ENCODE measurements around the gene PSME3IP1. TPM values are rescaled to one million over a fixed set of nuclear protein-coding genes. Genes with fewer than 3 reads are reported as not detected.

Gene PSME3IP1
- total and polyA plus RNA-seq, 3 donors from 2014 or later: 96.4 to 224 (median 122) TPM

DNA sequence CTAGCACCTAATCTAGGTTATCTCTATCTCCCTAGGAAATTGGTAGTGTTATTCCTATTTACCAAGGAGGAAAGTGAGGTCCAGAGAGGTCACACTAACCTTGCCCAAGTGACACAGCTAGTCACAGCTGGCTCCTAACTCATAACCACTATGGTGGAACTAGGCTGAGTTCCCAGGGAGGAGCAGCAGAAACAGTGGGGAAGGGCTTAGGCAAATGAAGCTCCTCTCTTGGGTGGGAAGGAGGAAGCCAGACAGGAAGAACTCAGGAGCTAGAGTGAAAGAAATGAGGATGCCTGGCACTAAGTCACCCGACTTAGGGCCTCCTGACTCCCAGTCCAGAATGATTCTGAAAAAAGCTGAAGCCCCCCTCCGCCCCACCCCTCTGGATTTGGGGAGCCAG, 34.5 kb downstream of the PSME3IP1 start:
- Histone ChIP-seq H3K4me3 (no peak overlapping the region), H3K27me3 (no peaks in the 10 kb centered on the region), H3K9me3 (no peaks in the 10 kb centered on the region), H3K4me1 (peaks cover 25% of the 10 kb centered on the region), H3K27ac (peak overlapping the region; percentile 14 to 59), H3K36me3 (ENCODE audit: low read depth, missing control alignments) (no peaks in the 10 kb centered on the region)
- intact Hi-C loops (cut with DNase I; ENCODE audit: low total_unique reads): no loop called here
- TF ChIP-seq, protein P1, sequence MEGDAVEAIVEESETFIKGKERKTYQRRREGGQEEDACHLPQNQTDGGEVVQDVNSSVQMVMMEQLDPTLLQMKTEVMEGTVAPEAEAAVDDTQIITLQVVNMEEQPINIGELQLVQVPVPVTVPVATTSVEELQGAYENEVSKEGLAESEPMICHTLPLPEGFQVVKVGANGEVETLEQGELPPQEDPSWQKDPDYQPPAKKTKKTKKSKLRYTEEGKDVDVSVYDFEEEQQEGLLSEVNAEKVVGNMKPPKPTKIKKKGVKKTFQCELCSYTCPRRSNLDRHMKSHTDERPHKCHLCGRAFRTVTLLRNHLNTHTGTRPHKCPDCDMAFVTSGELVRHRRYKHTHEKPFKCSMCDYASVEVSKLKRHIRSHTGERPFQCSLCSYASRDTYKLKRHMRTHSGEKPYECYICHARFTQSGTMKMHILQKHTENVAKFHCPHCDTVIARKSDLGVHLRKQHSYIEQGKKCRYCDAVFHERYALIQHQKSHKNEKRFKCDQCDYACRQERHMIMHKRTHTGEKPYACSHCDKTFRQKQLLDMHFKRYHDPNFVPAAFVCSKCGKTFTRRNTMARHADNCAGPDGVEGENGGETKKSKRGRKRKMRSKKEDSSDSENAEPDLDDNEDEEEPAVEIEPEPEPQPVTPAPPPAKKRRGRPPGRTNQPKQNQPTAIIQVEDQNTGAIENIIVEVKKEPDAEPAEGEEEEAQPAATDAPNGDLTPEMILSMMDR (IDR thresholded peaks at IDR 0.05): no peak
- no peak for TF ChIP-seq POLR2A (IDR thresholded peaks at IDR 0.05)
- no peak for DNase-seq
- WGBS, 2 donors: 72 to 75% methylated on average over 2 of the region's 2 CpGs

DNA sequence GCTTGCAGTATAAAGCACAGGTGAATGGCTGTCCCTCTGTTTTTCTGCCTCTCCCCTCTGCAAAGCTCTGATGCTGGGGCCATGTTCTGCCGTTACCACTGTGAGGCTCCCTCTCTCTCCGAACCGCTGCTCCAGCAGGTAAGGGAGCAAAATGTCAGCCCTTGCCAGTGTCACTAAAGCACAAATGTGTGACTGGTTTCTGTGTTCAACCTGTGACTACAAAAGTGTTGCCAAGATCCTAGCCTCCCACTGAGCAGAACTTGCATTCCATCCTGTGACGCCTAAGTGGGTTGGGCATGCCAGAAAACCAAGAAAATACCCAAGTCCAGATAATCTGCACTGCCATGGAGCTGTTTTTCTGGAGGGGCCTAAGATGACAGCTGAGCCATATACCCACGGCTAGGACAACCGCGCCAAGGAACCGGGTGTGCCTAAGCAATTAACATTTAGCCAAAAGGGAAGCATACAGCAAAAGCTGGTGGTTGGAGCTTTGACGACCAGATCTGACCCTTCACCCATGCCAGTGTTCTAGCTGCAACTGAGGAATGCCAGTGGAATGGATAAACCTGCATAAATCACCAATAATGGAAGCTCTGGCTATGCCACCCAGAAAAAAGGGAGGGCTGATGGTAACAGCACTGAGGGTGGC, 35.0 kb downstream of the PSME3IP1 start:
- 83 to 95% methylated on average over 9 of the region's 9 CpGs for WGBS, 2 donors
- Histone ChIP-seq H3K27me3 (no peaks in the 10 kb centered on the region), H3K4me1 (peaks cover 29% of the 10 kb centered on the region), H3K27ac (peak overlapping the region in 1 of 2 donors; percentile 29), H3K9me3 (no peaks in the 10 kb centered on the region), H3K36me3 (ENCODE audit: low read depth, missing control alignments) (no peaks in the 10 kb centered on the region), H3K4me3 (no peak overlapping the region)
- no peak for TF ChIP-seq POLR2A (IDR thresholded peaks at IDR 0.05)
- TF ChIP-seq, protein P1 (IDR thresholded peaks at IDR 0.05): no peak
- intact Hi-C loops (cut with DNase I; ENCODE audit: low total_unique reads): no loop called here
- peak; percentile 51 for DNase-seq

DNA sequence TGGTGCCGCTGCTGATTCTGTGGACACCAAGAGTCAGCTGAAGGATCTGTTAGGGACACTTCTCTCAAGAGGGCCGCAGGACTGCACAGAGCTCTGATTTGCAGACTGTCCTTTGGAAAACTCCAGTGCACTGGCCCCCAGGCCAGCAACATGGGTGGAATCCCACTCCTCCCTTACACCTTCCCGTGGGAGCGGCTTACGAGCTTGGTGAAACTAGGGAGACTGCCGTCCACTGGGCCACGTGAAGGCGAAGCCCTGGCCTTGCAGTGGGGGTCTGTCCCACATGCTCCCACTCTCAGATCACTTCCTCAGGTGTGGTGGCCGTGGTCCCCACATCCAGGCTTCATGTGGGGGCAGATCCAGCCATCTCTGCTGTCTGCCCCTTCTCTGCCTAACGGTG, 36.4 kb downstream of the PSME3IP1 start:
- H3K27me3 ChIP-seq: no peaks in the 10 kb centered on the region
- no peaks in the 10 kb centered on the region for H3K9me3 ChIP-seq
- 93 to 99% methylated on average over 8 to 10 of the region's 10 CpGs for WGBS, 2 donors
- H3K4me3 ChIP-seq: no peak overlapping the region
- DNase-seq: no peak
- TF ChIP-seq, protein P1 (IDR thresholded peaks at IDR 0.05): no peak
- TF ChIP-seq POLR2A (IDR thresholded peaks at IDR 0.05): no peak
- H3K36me3 ChIP-seq (ENCODE audit: low read depth, missing control alignments): no peaks in the 10 kb centered on the region
- peaks cover 32% of the 10 kb centered on the region for H3K4me1 ChIP-seq
- H3K27ac ChIP-seq: no peak overlapping the region
- intact Hi-C loops (cut with DNase I; ENCODE audit: low total_unique reads): no loop called here

DNA sequence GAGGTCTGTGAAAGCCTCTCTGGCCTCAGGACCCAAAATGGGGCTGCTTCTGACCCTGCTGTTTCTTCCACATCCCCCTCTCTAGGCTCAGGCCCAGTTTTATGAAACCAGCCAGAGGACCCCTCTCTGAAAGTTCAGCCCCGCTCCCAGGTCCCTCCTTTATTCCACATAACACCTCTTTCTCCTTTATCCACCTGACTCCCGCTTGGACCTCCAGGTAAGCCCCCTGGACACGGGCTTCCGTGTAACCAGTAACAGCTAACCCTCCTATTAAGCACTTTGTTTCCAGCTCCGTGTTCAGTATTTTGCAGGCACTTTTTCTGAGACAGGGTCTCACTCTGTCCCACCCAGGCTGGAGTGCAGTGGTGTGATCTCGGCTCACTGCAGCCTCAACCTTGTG, 37.4 kb downstream of the PSME3IP1 start:
- Histone ChIP-seq H3K9me3 (no peaks in the 10 kb centered on the region), H3K4me1 (peaks cover 32% of the 10 kb centered on the region), H3K27me3 (no peaks in the 10 kb centered on the region), H3K36me3 (ENCODE audit: low read depth, missing control alignments) (no peaks in the 10 kb centered on the region), H3K4me3 (no peak overlapping the region), H3K27ac (peak overlapping the region in 1 of 2 donors; percentile 61)
- 97 to 98% methylated on average over 6 of the region's 6 CpGs for WGBS, 2 donors
- DNase-seq: no peak
- intact Hi-C loops (cut with DNase I; ENCODE audit: low total_unique reads): no loop called here
- TF ChIP-seq POLR2A (IDR thresholded peaks at IDR 0.05): no peak
- TF ChIP-seq, protein P1 (IDR thresholded peaks at IDR 0.05): no peak
